ENCODE results near the gene HMGN2. TPM values are rescaled to one million over a fixed set of nuclear protein-coding genes. Genes with fewer than 3 reads are reported as not detected.
A peak's percentile ranks its signal among the peaks of the same experiment; 100 is the strongest.

Gene HMGN2
- total RNA-seq = 223 and 252 TPM in 2 replicates

- peak within 1 kb of the TSS; percentile 74 for H3K4me3 ChIP-seq (ENCODE audit: low read depth, low read length)
- peak; percentile 82 for DNase-seq (ENCODE audit: low read depth)
- TF ChIP-seq CTCF (IDR thresholded peaks at IDR 0.05; ENCODE audit: insufficient read depth, low read depth, low read length) = no peak
These were observed at the start of gene HMGN2 for GRCh38 chr1:26472320-26472900. TSS of gene HMGN2 (plus strand) at chr1:26472440. CDS start at chr1:26472613, 173 bp downstream.

- no peak overlapping the region for H3K4me3 ChIP-seq (ENCODE audit: low read depth, low read length)
- DNase-seq (ENCODE audit: low read depth) = no peak
- no peak for TF ChIP-seq CTCF (IDR thresholded peaks at IDR 0.05; ENCODE audit: insufficient read depth, low read depth, low read length)
These were observed 42.5 kb upstream of the HMGN2 start for GRCh38 chr1:26429721-26430120.

GRCh38 chr1:26431979-26432695 lies 40.1 kb upstream of the HMGN2 start, which contains the start of gene DHDDS:
TSS of gene DHDDS (plus strand) at chr1:26432321. CDS start at chr1:26432946, 625 bp downstream.
- DNase-seq (ENCODE audit: low read depth) = peak; percentile 99
- no peak for TF ChIP-seq CTCF (IDR thresholded peaks at IDR 0.05; ENCODE audit: insufficient read depth, low read depth, low read length)
- peak within 1 kb of the TSS; percentile 99 for H3K4me3 ChIP-seq (ENCODE audit: low read depth, low read length)

GRCh38 chr1:26432793-26433192 lies 39.4 kb upstream of the HMGN2 start:
- DNase-seq (ENCODE audit: low read depth) = no peak
- no peak for TF ChIP-seq CTCF (IDR thresholded peaks at IDR 0.05; ENCODE audit: insufficient read depth, low read depth, low read length)
- H3K4me3 ChIP-seq (ENCODE audit: low read depth, low read length) = peak overlapping the region; percentile 99

- TF ChIP-seq CTCF (IDR thresholded peaks at IDR 0.05; ENCODE audit: insufficient read depth, low read depth, low read length) = no peak
- no peak for DNase-seq (ENCODE audit: low read depth)
- H3K4me3 ChIP-seq (ENCODE audit: low read depth, low read length) = no peak overlapping the region
These were observed 38.0 kb upstream of the HMGN2 start for GRCh38 chr1:26434161-26434752.

GRCh38 chr1:26438041-26438440 lies 34.2 kb upstream of the HMGN2 start:
- DNase-seq (ENCODE audit: low read depth) = no peak
- TF ChIP-seq CTCF (IDR thresholded peaks at IDR 0.05; ENCODE audit: insufficient read depth, low read depth, low read length) = no peak
- H3K4me3 ChIP-seq (ENCODE audit: low read depth, low read length) = no peak overlapping the region
